ENCODE results near the gene CERS2. TPM values are rescaled to one million over a fixed set of nuclear protein-coding genes. Genes with fewer than 3 reads are reported as not detected.

CERS2 gene
- total RNA-seq, 1 donor from 2014 or later: 202 TPM

Other genes starting within 250 kb of the CERS2 start
- gene CTSS, start 209.1 kb downstream of the CERS2 start, total RNA-seq: 39.5 and 77.3 TPM in 2 replicates
- 0.52 and 1.7 TPM in 2 replicates for gene CTSK, start 166.6 kb downstream of the CERS2 start, total RNA-seq
- 33.2 and 65.6 TPM in 2 replicates for gene ARNT, start 98.2 kb downstream of the CERS2 start, total RNA-seq
- not detected in 2 replicates for gene CTXND2, start 87.7 kb downstream of the CERS2 start, total RNA-seq
- gene SETDB1, start 48.5 kb downstream of the CERS2 start, total RNA-seq: 33.0 and 51.1 TPM in 2 replicates
- gene ANXA9, start 7.5 kb upstream of the CERS2 start, total RNA-seq: 0.30 and 1.6 TPM in 2 replicates
- gene MINDY1, start 32.1 kb upstream of the CERS2 start, total RNA-seq: 35.4 and 47.7 TPM in 2 replicates
- gene PRUNE1, start 33.6 kb upstream of the CERS2 start, total RNA-seq: 12.5 and 21.6 TPM in 2 replicates
- gene BNIPL, start 61.8 kb upstream of the CERS2 start, total RNA-seq: 0.40 TPM in 1 of 2 replicates, not detected in the other
- gene C1orf56, start 72.9 kb upstream of the CERS2 start, total RNA-seq: 0.52 and 1.1 TPM in 2 replicates
- 80.7 and 134 TPM in 2 replicates for gene CDC42SE1, start 84.8 kb upstream of the CERS2 start, total RNA-seq
- 6.1 and 6.6 TPM in 2 replicates for gene MLLT11, start 85.6 kb upstream of the CERS2 start, total RNA-seq
- 9.6 and 14.1 TPM in 2 replicates for gene GABPB2, start 95.9 kb upstream of the CERS2 start, total RNA-seq
- gene SEMA6C, start 171.8 kb upstream of the CERS2 start, total RNA-seq: 8.4 TPM in 1 of 2 replicates, not detected in the other
- gene TNFAIP8L2, start 181.8 kb upstream of the CERS2 start, total RNA-seq: not detected in 2 replicates
- gene LYSMD1, start 191.1 kb upstream of the CERS2 start, total RNA-seq: 5.8 and 7.5 TPM in 2 replicates
- 16.8 and 20.0 TPM in 2 replicates for gene SCNM1, start 191.3 kb upstream of the CERS2 start, total RNA-seq
- not detected in 2 replicates for gene TMOD4, start 201.1 kb upstream of the CERS2 start, total RNA-seq
- gene VPS72, start 215.4 kb upstream of the CERS2 start, total RNA-seq: 75.6 and 82.8 TPM in 2 replicates
- gene PIP5K1A, start 223.7 kb upstream of the CERS2 start, total RNA-seq: 67.4 and 95.5 TPM in 2 replicates